ENCODE results near the gene MICAL2.

MICAL2 gene

DNA sequence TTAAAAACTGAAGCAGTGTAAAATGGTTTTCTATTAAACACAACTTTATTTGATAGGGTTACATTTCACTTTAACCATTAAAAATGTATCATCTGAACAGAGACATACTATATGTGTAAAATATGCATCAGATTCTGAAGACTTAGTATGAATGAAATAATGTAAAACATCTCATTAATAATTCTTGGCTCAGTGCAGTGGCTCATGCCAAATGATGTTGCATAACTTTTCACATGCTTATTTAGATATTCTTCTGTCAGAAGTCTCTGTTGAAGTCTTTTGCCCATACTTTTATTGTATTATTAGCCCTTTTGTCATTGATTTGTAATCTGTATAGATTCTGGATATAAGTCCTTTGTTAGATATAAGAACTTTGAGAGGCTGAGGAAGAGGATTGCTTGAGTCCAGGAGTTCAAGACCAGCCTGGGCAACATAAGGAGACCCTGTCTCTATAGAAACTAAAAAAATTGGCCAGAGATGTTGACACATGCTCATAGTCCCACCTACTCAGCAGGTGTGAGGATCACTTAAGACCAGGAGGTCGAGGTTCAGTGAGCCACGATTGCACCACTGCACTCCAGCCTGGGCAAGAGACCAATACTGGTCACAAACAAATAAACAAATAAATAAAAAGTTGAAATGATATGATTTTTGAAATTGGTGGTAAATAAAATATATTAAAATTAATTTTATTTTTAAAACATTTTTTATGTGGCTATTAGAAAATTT lies 193.2 kb downstream of the MICAL2 start:
- TF ChIP-seq IKZF3 (tag by site-specific recombination; IDR thresholded peaks at IDR 0.05): no peak
- no peak for TF ChIP-seq TRIM28 (IDR thresholded peaks at IDR 0.05; ENCODE audit: borderline replicate concordance, low read length)
- no peak for TF ChIP-seq ZNF121 (tag by site-specific recombination; IDR thresholded peaks at IDR 0.05)
- TF ChIP-seq ZNF837 (tag by site-specific recombination; IDR thresholded peaks at IDR 0.05): no peak
- no peak for TF ChIP-seq ZNF510 (tag by site-specific recombination; IDR thresholded peaks at IDR 0.05; ENCODE audit: insufficient replicate concordance)
- TF ChIP-seq ZNF112 (tag by site-specific recombination; IDR thresholded peaks at IDR 0.05): no peak
- TF ChIP-seq, protein P1, sequence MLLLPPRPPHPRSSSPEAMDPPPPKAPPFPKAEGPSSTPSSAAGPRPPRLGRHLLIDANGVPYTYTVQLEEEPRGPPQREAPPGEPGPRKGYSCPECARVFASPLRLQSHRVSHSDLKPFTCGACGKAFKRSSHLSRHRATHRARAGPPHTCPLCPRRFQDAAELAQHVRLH (tag by site-specific recombination; IDR thresholded peaks at IDR 0.05): no peak
- TF ChIP-seq, protein P2, sequence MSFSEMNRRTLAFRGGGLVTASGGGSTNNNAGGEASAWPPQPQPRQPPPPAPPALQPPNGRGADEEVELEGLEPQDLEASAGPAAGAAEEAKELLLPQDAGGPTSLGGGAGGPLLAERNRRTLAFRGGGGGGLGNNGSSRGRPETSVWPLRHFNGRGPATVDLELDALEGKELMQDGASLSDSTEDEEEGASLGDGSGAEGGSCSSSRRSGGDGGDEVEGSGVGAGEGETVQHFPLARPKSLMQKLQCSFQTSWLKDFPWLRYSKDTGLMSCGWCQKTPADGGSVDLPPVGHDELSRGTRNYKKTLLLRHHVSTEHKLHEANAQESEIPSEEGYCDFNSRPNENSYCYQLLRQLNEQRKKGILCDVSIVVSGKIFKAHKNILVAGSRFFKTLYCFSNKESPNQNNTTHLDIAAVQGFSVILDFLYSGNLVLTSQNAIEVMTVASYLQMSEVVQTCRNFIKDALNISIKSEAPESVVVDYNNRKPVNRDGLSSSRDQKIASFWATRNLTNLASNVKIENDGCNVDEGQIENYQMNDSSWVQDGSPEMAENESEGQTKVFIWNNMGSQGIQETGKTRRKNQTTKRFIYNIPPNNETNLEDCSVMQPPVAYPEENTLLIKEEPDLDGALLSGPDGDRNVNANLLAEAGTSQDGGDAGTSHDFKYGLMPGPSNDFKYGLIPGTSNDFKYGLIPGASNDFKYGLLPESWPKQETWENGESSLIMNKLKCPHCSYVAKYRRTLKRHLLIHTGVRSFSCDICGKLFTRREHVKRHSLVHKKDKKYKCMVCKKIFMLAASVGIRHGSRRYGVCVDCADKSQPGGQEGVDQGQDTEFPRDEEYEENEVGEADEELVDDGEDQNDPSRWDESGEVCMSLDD (tag by site-specific recombination; IDR thresholded peaks at IDR 0.05): no peak
- no peak for TF ChIP-seq ZNF274 (IDR thresholded peaks at IDR 0.05; ENCODE audit: low read length)
- TF ChIP-seq ZNF274 (tag by site-specific recombination; IDR thresholded peaks at IDR 0.05; ENCODE audit: borderline replicate concordance): no peak
- Histone ChIP-seq H3K27ac (ENCODE audit: extremely low read depth, low read depth, low read length) (no peak overlapping the region), H3K36me3 (ENCODE audit: control insufficient read depth in 2 of 2, insufficient read depth in 1 of 2, low read length in 2 of 2) (no peaks in the 10 kb centered on the region), H3K9me3 (ENCODE audit: control insufficient read depth, insufficient read depth, low read depth, low read length) (no peaks in the 10 kb centered on the region), H3K4me3 (ENCODE audit: low read depth, low read length) (no peak overlapping the region), H3K4me1 (ENCODE audit: control insufficient read depth, insufficient read depth, low read length) (no peaks in the 10 kb centered on the region)
- CTCF ChIA-PET: no interaction called here
- POLR2A ChIA-PET: no interaction called here

DNA sequence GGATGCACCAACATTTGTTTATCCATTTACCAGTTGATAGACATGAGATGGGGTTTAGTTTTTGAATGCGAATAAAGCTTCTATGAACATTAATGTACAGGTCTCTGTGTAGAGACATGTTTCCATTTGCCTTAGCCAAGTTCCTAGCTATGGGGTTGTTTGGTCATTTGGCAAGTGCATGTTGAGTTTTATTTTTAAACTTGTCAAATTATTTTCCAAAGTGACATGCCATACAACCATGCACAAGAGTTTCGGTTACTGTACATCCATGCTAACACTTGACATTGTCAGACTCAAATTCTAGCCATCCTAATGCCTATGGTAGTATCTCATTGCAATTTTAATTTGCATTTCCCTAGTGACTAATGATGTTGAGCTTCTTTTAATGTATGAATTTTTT lies 196.4 kb downstream of the MICAL2 start:
- TF ChIP-seq KLF9 (tag by site-specific recombination; IDR thresholded peaks at IDR 0.05; ENCODE audit: low read depth) (no peak), ZNF184 (tag by site-specific recombination; IDR thresholded peaks at IDR 0.05) (no peak), ZNF76 (tag by site-specific recombination; IDR thresholded peaks at IDR 0.05; ENCODE audit: borderline replicate concordance, low read depth) (no peak), ZNF23 (tag by site-specific recombination; IDR thresholded peaks at IDR 0.05; ENCODE audit: borderline replicate concordance) (no peak), ZBTB44 (tag by site-specific recombination; IDR thresholded peaks at IDR 0.05) (no peak), ZNF510 (tag by site-specific recombination; IDR thresholded peaks at IDR 0.05; ENCODE audit: insufficient replicate concordance) (no peak), ZNF138 (tag by site-specific recombination; IDR thresholded peaks at IDR 0.05; ENCODE audit: borderline replicate concordance) (no peak), ZFP3 (tag by site-specific recombination; IDR thresholded peaks at IDR 0.05; ENCODE audit: low read depth) (no peak), ZNF175 (tag by site-specific recombination; IDR thresholded peaks at IDR 0.05) (no peak), ZFP37 (tag by site-specific recombination; IDR thresholded peaks at IDR 0.05) (no peak), ZNF449 (tag by site-specific recombination; IDR thresholded peaks at IDR 0.05) (no peak), ZNF670 (tag by site-specific recombination; IDR thresholded peaks at IDR 0.05; ENCODE audit: low read depth) (no peak)
- TF ChIP-seq, protein P3, sequence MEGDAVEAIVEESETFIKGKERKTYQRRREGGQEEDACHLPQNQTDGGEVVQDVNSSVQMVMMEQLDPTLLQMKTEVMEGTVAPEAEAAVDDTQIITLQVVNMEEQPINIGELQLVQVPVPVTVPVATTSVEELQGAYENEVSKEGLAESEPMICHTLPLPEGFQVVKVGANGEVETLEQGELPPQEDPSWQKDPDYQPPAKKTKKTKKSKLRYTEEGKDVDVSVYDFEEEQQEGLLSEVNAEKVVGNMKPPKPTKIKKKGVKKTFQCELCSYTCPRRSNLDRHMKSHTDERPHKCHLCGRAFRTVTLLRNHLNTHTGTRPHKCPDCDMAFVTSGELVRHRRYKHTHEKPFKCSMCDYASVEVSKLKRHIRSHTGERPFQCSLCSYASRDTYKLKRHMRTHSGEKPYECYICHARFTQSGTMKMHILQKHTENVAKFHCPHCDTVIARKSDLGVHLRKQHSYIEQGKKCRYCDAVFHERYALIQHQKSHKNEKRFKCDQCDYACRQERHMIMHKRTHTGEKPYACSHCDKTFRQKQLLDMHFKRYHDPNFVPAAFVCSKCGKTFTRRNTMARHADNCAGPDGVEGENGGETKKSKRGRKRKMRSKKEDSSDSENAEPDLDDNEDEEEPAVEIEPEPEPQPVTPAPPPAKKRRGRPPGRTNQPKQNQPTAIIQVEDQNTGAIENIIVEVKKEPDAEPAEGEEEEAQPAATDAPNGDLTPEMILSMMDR (tag by site-specific recombination; IDR thresholded peaks at IDR 0.05): no peak
- Histone ChIP-seq H3K36me3 (ENCODE audit: control insufficient read depth in 2 of 2, insufficient read depth in 1 of 2, low read length in 2 of 2) (no peaks in the 10 kb centered on the region), H3K9me3 (ENCODE audit: control insufficient read depth, insufficient read depth, low read depth, low read length) (no peaks in the 10 kb centered on the region), H3K4me3 (ENCODE audit: low read depth, low read length) (no peak overlapping the region), H3K4me1 (ENCODE audit: control insufficient read depth, insufficient read depth, low read length) (no peaks in the 10 kb centered on the region), H3K27ac (ENCODE audit: extremely low read depth, low read depth, low read length) (no peak overlapping the region)
- CTCF ChIA-PET: interaction anchor here (0.7 to 5.5 kb wide), 3 partner anchors 18 to 25 kb away, joined by 3 to 31 read pairs (median 5); no protein-coding TSS in a partner anchor
- POLR2A ChIA-PET: no interaction called here

All from HEK293 (cell line).